ELF-1 (cell line): ENCODE data around the gene MNDA.
A peak's percentile ranks its signal among the peaks of the same experiment; 100 is the strongest.

Source experiments
- DNase-seq: peaks from one replicate; pipeline ENCODE4 v3.0.0-alpha.2; 2016; ENCODE audit warnings: low read depth, low spot score

Gene MNDA

GRCh38 chr1:158830904-158831507, at the start of gene MNDA:
Gene MNDA, plus strand, starts transcription at chr1:158831351. Its CDS starts 10,803 bp downstream, at chr1:158842154.
- no peak for DNase-seq

DNA sequence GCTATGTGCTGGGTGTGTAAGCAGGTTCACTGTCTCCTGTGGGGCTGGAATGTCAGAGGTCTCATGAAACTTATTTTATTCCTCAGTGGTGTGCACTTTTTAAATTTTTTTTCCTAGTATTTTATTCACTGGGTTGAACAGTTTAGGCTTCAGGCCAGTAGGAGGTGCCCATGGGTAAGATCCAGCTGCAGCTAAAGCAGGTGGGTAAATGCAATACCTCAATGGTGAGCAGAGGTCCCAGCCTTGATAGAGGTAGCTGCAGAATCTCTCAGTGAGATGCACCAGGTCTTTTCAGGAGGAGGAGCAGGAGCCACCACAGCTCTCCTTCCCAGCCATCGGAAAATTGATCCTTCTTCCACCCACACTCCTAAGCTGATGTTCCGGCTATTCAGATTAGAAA, 37.5 kb upstream of the MNDA start:
- DNase-seq, result peak; percentile 28

- no peak for DNase-seq
These were observed 36.9 kb upstream of the MNDA start for GRCh38 chr1:158794247-158794646.

- DNase-seq, result no peak
These were observed 32.6 kb upstream of the MNDA start for GRCh38 chr1:158798531-158798930.

- no peak for DNase-seq
These were observed 31.5 kb upstream of the MNDA start for GRCh38 chr1:158799689-158800088.

- DNase-seq, result no peak
These were observed 30.6 kb upstream of the MNDA start for GRCh38 chr1:158800526-158800925.

GRCh38 chr1:158801396-158801795, 29.8 kb upstream of the MNDA start:
- no peak for DNase-seq

- no peak for DNase-seq
These were observed 27.5 kb upstream of the MNDA start for GRCh38 chr1:158803678-158804077.

DNA sequence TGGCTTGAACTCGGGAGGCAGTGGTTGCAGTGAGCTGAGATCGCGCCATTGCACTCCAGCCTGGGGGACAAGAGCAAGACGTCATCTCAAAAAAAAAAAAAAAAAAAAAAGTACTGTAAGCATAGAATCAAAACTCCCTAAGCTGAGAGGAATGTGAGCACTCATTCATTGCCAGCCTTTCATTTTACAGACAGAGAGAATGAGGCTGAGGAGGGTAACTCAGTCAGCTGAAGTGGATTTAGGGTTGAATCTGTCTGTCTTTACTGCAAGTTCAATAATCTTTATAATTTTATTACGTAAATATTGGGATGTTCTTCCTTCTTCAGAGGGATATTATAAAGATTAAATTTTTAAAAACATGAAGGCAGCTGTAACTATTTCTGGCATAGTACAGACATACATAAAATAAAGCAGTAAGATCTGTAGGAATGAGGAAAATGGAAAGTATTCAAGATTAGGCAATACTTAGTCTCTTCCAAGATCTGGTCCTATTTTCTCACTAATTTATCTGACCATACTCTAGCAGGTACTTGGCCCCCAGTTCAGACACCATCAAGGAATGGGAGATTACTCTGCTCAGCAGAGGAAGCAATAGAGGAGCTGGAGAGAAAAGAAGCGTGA, 24.1 kb upstream of the MNDA start:
- DNase-seq, result no peak

- DNase-seq, result no peak
These were observed 21.9 kb upstream of the MNDA start for GRCh38 chr1:158809256-158809655.

DNA sequence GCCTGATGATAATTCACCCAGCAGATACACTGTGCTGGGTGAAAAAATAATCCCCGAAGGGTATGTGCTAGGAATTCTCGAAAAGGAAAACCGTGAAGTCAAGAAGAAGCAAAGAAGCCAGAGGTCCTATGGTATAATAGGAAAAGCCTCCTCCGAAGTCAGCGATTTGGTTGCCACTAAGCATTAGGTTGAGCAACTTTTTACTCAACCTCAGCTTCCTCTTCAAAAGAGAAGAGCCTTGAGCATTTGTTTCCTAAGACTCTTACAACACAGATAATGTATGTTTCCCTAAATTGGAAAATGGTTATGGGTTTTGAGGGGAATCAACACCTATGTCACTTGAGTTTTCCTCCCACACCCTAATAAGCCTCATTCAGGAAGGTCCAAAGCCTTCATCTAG, 21.3 kb upstream of the MNDA start:
- no peak for DNase-seq

- no peak for DNase-seq
These were observed 20.8 kb upstream of the MNDA start for GRCh38 chr1:158810311-158810710.

- DNase-seq, result no peak
These were observed 18.8 kb upstream of the MNDA start for GRCh38 chr1:158812336-158812735.

GRCh38 chr1:158813164-158813563, 18.0 kb upstream of the MNDA start:
- DNase-seq, result no peak

GRCh38 chr1:158814970-158815369, 16.2 kb upstream of the MNDA start:
- no peak for DNase-seq

GRCh38 chr1:158818560-158818959, 12.6 kb upstream of the MNDA start:
- no peak for DNase-seq

- no peak for DNase-seq
These were observed 12.1 kb upstream of the MNDA start for GRCh38 chr1:158818975-158819431.

GRCh38 chr1:158819461-158820443, 11.4 kb upstream of the MNDA start:
- DNase-seq, result no peak

GRCh38 chr1:158821723-158822122, 9.4 kb upstream of the MNDA start:
- DNase-seq, result no peak

DNA sequence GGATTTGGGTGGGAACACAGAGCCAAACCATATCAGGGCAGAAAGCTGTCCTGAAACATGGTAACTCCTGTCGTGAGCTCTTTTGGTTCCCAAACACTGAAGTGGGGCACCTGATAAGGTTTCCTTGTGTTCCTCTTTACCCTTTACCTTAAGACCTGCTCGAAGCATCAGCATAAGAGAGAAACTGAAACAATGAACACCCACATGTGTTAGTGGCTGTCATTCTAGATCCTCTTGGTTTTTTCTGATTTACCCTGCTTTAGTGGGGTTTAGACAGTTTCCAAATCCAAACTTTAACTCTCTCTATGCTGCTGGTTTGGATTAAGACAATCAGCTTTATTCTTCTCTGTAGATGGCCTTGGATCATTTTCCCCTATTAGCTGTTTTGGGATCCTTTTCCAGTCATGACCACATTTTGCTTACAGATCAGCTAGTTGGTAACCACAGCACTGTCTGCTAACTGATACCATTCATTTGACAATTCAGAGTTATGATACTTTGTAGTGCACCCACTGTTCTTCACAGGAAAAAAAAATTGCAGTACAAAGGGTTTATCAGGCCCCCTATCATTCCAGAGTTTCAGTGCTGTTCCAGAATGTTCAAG, 975 bp upstream of the MNDA start:
- no peak for DNase-seq

- DNase-seq, result no peak
These were observed 2.1 kb downstream of the MNDA start for GRCh38 chr1:158833264-158833663.

GRCh38 chr1:158836038-158836437, 4.9 kb downstream of the MNDA start:
- no peak for DNase-seq
